HK-2 (cell line): ENCODE data around the gene MPDZ.
"Not testable (repeated sequence)": the region's sequence is repeated elsewhere in the genome, so short reads cannot be mapped to it uniquely, and the experiment has no call there.

ENCODE experiments used
- DNase-seq: peaks from one replicate; pipeline ENCODE4 v3.0.0-alpha.2; 2018; ENCODE audit not compliant: unreplicated experiment

The MPDZ gene

DNA sequence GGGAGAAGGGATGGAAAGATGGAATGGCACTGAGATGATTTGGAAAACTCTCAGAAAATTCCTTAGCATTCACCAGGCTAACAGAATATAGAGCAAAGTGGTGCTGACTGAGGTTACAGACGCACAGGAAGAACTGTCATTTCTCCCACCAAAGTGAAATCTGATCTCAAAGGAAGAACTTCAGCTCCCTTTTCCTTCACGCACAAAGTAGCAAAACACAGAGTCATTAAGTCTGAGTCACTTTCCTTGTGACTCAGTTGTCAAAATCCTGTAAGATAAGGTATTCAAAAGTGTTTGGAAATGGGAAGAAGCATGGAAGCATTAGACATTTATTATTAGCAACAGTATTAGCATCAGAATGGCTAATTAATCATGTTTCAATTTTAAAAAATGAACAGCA, 11.7 kb downstream of the MPDZ start:
- no peak for DNase-seq

DNA sequence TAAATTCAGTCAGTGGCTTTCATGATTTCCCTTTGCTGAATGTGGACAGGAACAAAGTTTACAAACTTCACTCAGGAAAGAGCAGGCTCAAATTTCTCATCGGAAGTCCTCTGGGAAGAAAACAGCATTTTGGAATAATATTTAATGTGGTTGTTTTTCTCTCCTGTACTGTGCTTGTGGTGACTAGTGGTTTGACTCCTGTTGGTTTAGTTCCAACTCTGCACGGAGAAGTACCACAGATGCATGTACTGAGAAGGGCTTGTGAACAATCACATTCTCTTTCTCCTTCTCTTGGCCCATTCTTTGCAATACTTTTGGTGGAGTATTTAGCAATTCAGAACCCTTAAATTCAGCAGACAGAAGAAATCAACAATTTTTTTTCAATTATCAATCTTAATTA, 13.3 kb downstream of the MPDZ start:
- no peak for DNase-seq

DNA sequence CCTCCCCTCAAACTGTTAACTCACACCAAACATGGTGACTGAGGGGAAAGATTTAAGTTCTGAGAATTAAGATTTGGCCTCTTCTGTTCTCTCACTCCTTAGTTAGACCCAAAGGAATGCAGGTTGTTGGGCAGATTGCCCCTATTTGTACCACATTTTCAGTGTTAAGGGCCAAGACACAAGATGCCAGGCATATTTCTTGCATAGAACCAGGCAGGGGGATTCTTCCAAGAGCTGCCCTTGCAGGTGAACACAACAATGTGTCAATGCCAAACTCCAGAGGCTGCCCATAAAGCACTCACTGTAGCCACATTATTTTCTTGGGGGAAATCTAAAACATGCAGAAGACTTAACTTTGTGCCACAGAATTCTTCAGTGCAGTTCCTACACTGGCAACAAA, 14.7 kb downstream of the MPDZ start:
- DNase-seq, result no peak

DNA sequence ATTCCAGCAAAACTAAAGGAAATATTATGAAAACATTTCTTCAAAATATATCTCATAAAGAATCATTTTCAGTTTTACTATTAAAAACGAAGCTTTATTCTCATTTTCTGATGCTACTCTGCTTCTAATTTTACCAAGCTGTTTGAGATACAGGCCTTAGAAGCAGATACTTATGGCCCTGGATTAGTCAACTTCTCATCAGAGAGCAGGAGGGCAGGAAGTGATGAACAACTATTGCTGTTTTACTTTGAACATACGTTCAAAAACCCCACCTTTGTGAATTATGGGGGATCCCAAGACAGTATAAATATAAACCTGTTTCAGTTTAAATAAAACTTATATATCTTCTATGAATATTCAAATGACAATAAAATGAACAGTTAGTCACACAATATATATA, 16.0 kb downstream of the MPDZ start:
- no peak for DNase-seq

DNA sequence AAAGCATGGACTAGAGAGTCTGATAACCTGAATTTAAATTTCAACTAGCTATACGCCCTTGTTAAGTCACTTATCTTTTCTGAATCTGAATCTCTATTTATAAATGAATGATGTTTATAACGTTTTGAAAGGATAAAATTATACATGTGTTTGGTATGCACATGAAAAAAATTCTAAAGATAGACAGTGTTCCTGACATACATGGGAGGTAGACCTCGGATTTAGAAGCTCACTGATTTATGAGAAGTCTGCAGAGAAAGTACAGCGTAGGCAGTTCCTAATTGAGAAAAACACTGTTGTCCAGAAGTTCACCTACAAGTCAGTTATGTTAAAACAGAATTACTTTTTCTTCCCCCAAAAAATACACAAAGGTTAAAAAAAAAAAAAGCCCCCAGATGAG, 26.6 kb downstream of the MPDZ start:
- DNase-seq, result no peak

DNA sequence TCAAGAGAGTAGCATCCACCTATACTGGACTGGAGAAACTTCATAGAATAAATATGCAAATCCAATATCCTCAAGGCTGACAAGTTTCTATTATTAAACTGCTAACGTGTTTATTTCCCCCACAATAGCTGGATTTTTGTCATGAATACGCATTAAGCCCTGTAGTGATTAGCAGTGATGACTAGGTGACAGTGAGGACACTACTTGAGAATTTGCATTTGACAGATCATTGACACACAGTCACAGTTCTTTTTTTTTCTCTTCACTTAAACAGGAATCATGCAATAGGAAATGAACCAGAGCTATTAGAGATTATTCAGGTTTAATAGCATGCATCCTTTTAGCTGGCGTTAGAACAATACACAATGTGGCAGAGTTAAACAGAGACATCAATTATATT, 35.3 kb downstream of the MPDZ start:
- no peak for DNase-seq

DNA sequence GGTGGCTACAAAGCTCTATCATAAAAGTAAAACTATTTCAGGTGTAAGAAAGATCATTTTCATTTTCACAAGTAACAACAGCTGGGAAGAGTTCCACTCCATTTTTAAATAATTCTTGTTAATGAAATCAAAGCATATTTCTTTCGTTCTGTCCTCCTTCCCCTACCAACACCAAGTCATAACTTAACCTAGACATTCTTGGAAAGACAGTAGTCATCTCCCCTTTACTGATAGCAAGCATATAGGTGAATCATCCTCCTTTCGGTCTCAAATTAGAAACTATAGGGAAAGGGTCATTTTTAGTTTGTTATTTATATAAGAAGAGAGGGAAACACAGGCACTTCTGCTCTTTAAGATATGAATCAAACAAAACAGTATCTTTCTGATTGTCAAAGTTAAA, 38.2 kb downstream of the MPDZ start:
- DNase-seq, result no peak

DNA sequence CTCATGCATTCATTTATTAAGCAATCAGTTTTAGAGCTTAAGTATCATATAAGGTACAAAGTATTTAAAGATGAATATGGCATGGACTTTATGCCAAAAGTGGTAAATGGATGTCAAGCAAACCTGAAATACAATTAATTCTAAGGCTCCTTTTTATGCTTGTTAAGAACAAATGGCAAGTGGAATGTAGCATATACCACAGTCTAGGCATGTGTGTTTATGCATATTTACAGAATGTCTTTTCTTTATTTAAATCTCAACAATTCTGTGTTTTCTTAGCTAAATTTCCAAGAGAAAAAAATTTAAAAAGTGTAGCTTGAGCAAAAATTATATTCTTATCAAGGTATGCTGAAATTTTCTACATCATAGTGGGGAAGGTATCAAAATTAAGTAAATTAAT, 39.8 kb downstream of the MPDZ start:
- DNase-seq, result no peak

DNA sequence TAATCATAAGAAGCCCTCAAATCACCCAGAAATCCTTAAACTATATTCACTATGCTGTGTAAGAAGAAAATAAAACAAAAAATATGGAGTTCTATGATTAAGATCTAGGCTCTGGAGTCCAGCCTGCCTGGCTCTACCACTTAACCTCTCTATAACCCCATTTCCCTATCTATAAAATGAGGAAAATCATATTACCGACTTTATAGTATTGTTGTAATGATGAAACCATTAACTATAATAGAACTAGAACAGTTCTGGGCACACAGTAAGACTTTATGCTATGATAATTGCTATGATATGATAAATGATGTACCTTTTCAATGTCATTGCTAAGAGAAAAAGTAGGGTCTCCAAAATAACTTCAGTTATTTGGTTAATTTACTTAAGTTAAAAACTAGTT, 40.3 kb downstream of the MPDZ start:
- DNase-seq, result no peak

DNA sequence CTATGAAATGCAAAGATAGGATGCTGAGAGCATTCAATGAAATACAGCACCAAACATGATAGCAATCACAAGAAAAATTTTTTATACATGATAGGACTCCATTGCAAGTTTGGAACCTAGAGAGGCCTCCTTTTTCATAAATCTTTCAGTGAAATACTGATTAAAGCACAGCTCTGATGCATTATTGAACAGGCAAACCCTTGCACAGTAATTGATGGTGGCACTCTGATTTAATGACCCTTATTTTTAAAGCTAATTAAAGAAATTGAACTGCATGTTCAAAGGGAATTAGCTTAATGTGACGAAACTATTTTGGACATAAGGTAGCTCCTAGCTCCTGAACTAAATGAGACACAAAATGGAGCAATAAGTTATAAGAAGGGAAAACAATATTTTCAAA, 44.6 kb downstream of the MPDZ start:
- no peak for DNase-seq

DNA sequence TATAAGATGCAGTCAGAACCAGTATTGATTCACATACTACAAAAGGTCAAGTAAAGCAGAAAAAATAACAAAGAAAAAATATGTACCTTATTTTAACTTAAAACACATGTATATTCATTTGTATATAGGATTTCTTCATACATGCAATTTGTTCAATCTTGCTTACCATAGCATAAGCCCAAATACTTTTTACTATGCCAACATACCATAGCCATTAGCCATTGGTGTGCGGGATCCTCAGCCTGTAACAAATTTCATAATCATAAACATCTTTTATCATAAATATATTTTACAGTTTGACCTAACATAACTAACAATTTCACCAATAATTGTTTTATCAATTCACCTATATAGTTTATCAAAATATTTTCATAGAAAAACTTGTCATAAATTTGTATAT, 51.1 kb downstream of the MPDZ start:
- no peak for DNase-seq

DNA sequence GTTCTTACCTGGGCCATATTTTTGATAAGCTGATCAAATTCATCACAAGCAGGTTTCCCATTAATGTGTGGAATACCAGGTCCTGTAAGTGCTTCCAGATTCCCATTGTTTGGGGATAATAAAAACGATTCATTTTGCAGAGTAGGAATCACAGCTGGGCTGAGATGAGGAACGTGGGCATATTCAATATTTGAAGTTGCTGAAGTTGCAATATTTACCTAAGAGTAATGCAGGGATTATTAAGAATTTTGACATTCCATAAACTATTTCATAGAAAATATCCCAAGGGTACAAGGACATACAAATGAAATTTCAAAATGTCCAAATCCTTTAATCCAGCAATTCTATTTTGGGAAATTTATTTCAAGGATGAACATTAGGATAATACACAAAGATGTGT, 55.1 kb downstream of the MPDZ start:
- DNase-seq, result no peak

DNA sequence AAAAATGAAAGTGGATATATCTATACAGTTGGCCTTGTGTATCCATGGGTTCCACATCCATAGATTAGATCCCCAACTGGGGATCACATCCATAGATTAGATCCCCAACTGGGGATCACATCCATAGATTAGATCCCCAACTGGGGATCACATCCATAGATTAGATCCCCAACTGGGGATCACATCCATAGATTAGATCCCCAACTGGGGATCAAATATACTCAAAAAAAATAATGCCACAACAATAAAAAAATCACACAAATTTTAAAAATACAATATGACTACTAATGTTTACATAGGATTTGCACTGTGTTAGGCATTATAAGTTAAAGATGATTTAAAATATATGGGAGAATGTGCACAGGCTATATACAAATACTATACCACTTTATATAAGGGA, 56.8 kb downstream of the MPDZ start:
- not testable (repeated sequence) for DNase-seq

DNA sequence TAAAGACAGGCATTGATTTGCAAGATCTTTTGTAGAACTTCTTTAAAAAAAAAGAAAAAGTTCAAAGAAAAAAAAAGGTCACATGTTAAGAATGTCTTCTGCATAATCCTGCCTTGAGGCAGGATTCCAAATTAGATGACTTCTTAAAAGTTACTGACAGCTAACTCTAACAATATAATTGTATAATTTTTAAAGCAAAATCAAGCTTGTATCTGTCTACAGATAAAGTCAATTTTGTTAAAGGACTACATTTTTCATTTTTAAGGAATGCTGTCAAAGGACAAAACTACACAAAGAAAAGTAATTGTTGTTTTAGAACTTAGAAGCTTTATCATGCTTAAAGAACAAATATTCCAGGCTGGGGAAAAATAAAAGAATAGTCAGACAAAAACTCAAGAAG, 57.8 kb downstream of the MPDZ start:
- no peak for DNase-seq

DNA sequence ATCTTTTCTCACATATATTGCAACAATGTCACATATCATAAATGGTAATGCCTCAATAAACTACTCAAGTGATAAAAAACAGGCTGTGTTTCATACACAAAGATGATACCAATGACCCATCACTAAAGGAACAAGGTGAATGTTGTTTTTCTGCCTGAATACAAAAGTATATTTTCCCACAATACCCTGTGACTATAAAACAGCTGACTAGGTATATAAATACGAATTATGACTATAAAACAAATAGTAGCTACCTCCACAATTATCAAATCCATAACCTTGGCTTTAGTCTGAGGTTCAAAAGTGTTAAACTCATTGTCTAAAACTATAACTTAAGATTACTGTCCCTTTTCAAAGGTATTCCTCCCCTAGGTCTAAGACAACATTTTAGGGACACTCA, 58.7 kb downstream of the MPDZ start:
- no peak for DNase-seq

DNA sequence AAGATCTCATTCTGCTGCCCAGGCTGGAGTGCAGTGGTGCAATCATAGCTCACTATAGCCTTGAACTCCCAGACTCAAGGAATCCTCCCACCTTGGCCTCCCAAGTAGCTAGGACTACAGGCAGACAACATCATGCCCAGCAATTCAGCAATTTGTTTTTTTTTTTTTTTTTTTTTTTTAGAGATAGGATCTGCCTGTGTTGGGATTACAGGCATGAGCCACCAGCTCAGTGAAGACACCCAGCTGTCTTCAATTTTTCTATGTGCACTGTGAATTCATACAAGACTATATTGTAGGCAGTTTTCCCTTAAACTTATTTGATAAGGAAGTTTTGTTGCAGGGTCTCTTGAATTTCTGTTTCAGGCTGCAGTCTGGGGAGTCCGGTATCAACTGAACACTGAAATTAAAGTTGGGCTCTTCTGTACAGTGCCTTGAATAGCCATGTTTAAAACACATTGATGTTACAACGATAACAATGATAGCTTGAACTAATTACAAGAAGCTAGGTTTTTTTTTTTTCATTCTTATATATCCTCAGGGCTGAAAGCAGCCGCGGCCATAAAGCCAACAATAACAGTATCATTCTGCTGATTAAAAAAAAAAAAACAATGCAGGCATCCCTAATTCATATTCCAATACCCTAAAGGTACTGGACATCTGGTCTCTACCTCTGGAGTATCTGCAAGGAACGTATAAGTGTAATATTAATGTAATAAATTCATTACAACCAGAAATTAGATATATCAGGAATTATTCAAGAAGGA, 63.5 kb downstream of the MPDZ start:
- DNase-seq, result no peak

DNA sequence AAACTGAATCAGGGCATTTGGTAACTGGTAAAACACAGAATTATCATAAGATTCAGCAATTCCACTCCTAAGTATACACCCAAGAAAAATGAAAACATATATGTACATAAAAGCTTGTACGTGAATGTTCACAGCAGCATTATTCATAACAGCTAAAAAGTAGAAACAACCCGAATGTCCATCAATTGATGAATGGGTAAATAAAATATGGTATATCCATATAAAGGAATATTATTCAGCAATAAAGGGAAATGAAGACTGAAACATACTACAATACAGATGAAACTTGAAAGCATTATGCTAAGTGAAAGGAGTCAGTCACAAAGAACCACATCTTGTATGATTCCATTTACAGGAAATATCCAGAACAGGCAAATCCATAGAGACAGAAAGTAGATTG, 65.5 kb downstream of the MPDZ start:
- no peak for DNase-seq

DNA sequence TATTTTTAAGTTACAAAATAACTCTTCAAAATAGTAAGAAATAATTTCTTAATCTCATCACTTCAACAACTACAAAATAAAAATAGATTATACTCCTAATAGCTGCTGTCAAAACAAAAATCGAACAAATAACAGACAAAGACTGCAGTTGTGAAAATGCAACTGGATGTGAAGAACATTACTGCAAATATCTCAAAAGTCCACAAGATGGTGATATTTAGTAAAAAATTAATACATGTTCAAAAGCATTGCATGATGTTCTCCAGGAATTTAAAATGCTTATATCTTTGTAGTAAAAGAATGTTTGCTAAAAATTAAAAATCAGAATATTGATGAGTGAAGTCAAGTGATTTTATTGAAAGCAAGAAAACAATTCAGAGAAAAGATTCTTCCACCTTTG, 66.2 kb downstream of the MPDZ start:
- DNase-seq, result no peak

DNA sequence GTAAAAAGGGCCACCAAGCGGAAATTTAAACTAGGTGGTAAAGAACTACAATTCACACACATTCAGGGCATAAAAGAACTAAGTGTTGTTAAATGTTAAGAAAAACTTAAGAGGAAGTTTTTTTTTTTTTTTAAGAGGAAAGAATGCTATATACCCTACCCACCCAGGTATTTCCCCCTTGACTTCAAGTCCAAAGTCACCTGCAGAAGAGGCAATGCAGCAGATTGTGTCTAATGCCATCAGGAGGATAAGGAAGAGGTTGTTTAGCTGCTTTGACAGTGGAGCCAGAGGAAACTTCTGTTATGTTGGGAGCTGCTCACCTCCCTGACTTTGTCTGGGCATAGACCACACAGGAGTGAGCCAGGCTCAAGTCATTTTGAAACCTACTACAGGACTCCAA, 69.2 kb downstream of the MPDZ start:
- no peak for DNase-seq

DNA sequence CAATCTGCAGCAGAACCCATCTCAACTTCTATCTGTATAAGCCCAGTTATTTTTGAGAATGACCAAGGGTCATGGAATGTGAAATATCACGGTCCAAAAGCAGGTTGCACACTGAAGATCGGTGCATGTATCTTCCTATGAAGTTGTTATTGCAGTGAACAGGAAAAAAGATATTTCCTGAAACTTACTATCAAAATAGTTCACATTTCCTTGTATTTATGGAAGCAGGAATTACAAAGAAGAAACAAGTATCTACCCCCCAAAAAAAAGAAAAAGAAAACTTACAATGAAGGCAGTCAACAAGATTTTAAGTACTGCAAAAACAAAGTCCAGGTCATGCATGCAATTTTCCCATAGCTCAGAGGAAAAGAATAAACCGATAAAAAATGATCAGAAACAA, 70.0 kb downstream of the MPDZ start:
- DNase-seq, result no peak

DNA sequence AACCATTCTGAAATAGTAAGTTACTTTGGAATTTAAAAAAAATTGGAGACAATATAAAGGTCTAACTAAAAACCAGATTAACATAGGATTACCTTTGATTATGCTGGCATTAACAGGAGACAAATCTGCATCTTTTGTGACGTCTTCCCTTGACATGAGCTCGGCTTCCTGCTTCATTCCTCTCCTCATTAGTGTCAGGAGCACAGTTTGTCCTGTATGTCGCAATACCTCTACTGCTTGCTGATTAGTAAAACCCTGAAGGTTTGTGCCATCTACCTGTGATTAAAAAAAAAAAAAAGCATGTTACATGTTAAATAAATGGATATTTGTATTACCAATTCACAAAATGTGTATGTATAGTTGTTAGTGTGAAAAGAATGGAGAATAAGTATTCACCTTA, 73.7 kb downstream of the MPDZ start:
- DNase-seq, result no peak

DNA sequence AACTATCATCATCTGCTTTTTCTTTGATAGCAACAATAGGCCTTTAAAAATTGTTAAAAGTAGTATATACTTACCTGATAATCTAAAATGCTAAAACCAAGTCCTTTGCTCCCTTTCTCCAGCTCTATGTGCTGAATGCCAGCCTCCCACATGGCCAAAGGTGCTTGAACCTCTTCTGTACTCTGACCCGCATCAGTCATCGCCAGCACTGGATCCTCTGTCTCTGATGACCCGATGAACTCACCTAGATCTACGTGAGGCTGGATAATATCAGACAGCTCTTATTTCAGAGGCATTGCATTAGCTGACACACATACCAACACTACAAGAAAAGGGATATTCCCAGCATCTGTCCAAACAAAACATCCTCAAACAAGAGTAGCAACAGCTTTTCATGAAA, 89.5 kb downstream of the MPDZ start:
- DNase-seq, result no peak

DNA sequence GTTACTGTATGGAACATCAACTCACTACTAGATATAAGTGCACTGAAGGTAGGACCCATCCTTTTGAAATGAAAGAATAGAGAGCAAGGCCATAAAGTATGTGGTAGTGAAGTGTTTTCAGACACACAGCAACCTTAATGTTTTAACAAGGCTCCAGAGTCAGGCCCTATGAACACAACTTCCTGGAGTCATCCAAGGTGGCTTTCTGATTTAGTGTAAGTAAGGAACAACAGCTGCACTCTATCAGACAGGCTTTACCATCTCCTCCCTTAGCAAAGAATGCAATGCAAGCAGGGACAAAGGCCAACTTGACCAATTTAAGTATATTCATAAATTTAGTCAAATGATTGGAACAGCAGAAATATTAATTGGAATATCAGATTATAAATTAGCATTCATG, 90.1 kb downstream of the MPDZ start:
- DNase-seq, result no peak

DNA sequence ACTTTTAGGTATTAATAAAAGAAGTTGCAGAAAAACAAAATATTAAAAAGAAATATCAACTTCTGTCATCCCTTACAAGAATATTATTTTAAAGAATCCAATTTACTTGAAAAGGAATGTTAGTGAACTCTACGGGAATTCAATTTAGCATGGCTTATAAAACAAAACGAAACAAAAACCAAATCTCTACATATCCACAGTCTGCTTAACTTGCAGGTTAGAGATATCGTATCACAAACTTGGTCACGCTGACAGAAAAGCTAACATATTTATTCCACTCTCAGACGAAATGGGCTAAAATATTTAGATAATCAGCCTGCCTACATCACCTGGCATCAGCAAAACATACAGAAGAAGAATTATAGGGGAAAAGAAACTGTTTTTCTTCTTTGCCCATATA, 92.7 kb downstream of the MPDZ start:
- no peak for DNase-seq

DNA sequence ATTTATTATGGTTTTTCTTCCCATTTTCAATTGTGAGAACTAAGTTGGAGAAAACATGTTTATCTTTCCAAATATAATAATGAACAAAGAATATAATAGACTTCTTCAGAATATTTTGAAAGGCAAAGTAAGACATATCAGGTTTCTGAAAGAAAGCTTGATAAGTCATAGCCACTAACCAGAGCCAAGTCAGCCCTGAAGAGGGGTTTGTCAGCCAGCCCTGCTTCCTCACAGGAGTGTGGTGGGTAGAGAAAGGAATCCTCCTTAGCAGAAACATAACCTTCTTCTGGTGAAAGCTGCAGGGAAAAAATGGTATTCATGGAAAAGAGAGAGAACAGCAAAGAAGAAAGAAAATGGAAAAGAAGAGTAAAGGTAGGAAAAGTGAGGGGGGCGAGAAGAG, 93.4 kb downstream of the MPDZ start:
- DNase-seq, result no peak
